GM10266 (cell line): ENCODE measurements around the gene OR51G1.

Experiments used
- DNase-seq: peaks from one replicate; pipeline ENCODE4 v3.0.0; 2012; ENCODE audit errors: extremely low spot score
- CTCF ChIP-seq: IDR thresholded peaks from 2 replicates; pipeline ENCODE4 v1.5.1; 2012; ENCODE audit warnings: mild to moderate bottlenecking, low read depth; ENCODE audit not compliant: control insufficient read depth, insufficient read depth; ENCODE audit errors: missing control alignments

The OR51G1 gene

GRCh38 chr11:4881188-4881587, 43.0 kb downstream of the OR51G1 start:
- no peak for TF ChIP-seq CTCF
- DNase-seq: no peak
